K562 (cell line): ENCODE results near the gene HEATR3. TPM values are rescaled to one million over a fixed set of nuclear protein-coding genes. Genes with fewer than 3 reads are reported as not detected.

Experiments used
- ATAC-seq: fragments of 200-7000 bp; cut with Tn5 transposase; 3 replicates; pipeline ENCODE4 v1.9.1; 2020; ENCODE audit warnings: moderate library complexity
- Bru-seq: library from RNA; stranded (reverse); fragments of 400-500 nt; gene quantifications from one replicate; lab custom pipeline; 2021; lab: Mats Ljungman, UMichigan
- BruChase-seq, 2 experiments: library from RNA; stranded (reverse); fragments of 400-500 nt; gene quantifications; one replicate each; lab custom pipeline; 2021; lab: Mats Ljungman, UMichigan
- BruUV-seq: library from RNA; stranded (reverse); fragments of 400-500 nt; replicated peaks from 2 replicates; lab custom pipeline; 2021; lab: Mats Ljungman, UMichigan
- CTCF ChIA-PET: fragments of 300-600 bp; formaldehyde crosslinking; extraction: SDS; loops from one replicate; lab custom pipeline; 2021; ENCODE audit warnings: low intra/inter-chr PET ratio; lab: Yijun Ruan, JAX
- POLR2A ChIA-PET: fragments of 300-600, 350-650 bp; sonication (Branson Sonifier 250); formaldehyde crosslinking; extraction: SDS; loops from one replicate; lab custom pipeline; 2021; ENCODE audit warnings: antibody characterized with exemption, inconsistent platforms; lab: Yijun Ruan, JAX
- DNase-seq, 4 experiments: peaks; one replicate each; pipeline versions ENCODE4 v3.0.0 to v3.0.0-alpha.2; 2011 to 2018; ENCODE audit warnings: low spot score in 3 of 4, mixed read lengths in 3 of 4; ENCODE audit errors: extremely low read depth in 1 of 4
- FAIRE-seq: peaks from 2 replicates; lab custom pipeline; 2011; peaks lifted over from hg19 to GRCh38; lab: Jason Lieb, UNC
- H2AFZ ChIP-seq: 2 replicates; pipeline ENCODE4 v1.6.0; 2011; ENCODE audit warnings: low read depth, low read length, control low read depth, inconsistent platforms
- H3K27ac ChIP-seq: fragments of 200-600 bp; 3 replicates; pipeline ENCODE4 v1.8.0; 2011; ENCODE audit warnings: low read depth, mild to moderate bottlenecking, control low read depth, inconsistent platforms, low read length, moderate library complexity, mixed read lengths; ENCODE audit errors: extremely low read depth
- H3K27me3 ChIP-seq, 2 experiments: fragments of 300-600 bp in 1 of 2; 2 replicates in 1 of 2; 3 replicates in 1 of 2; pipeline versions ENCODE4 v1.6.0 to v1.8.0; 2011; ENCODE audit warnings: inconsistent platforms in 2 of 2, low read length in 2 of 2, mild to moderate bottlenecking in 1 of 2, mixed read lengths in 1 of 2, moderate library complexity in 1 of 2; ENCODE audit not compliant: control insufficient read depth in 2 of 2, insufficient read depth in 2 of 2
- H3K36me3 ChIP-seq: fragments of 300-600 bp; 3 replicates; pipeline ENCODE4 v1.8.0; 2011; ENCODE audit warnings: mild to moderate bottlenecking, low read length, inconsistent platforms; ENCODE audit not compliant: control insufficient read depth, insufficient read depth
- H3K4me1 ChIP-seq, 2 experiments: fragments of 200-600 bp in 1 of 2; replicated peaks in 1 of 2; 2 replicates in 1 of 2; 3 replicates in 1 of 2; pipeline versions ENCODE4 v1.5.1 to v1.8.0; 2011; ENCODE audit warnings: inconsistent platforms in 2 of 2, low read length in 2 of 2, mild to moderate bottlenecking in 1 of 2, mixed read lengths in 1 of 2, moderate library complexity in 1 of 2; ENCODE audit not compliant: control insufficient read depth in 2 of 2, insufficient read depth in 2 of 2
- H3K4me2 ChIP-seq: 2 replicates; pipeline ENCODE4 v1.6.1; 2011; ENCODE audit warnings: low read length, control low read depth, inconsistent platforms, mixed read lengths; ENCODE audit not compliant: insufficient read depth
- H3K4me3 ChIP-seq: fragments of 200-600 bp; sonication (generic), shearing (Covaris generic); 2 replicates; pipeline ENCODE4 v1.5.1; 2016; ENCODE audit warnings: control low read depth, inconsistent platforms
- H3K79me2 ChIP-seq: fragments of 200-600 bp; 3 replicates; pipeline ENCODE4 v1.8.0; 2011; ENCODE audit warnings: low read length, inconsistent platforms; ENCODE audit not compliant: control insufficient read depth, insufficient read depth
- H3K9ac ChIP-seq, 2 experiments: 2 replicates each; pipeline versions ENCODE4 v1.6.0 to v1.6.1; 2011; ENCODE audit warnings: low read depth in 2 of 2, low read length in 2 of 2, control low read depth in 1 of 2, inconsistent platforms in 1 of 2, mild to moderate bottlenecking in 1 of 2, mixed read lengths in 1 of 2; ENCODE audit not compliant: insufficient read depth in 1 of 2
- H3K9me1 ChIP-seq: one replicate; pipeline ENCODE4 v1.6.0; 2011; ENCODE audit warnings: inconsistent platforms, mild to moderate bottlenecking, low read length, moderate library complexity; ENCODE audit not compliant: control insufficient read depth, insufficient read depth
- H3K9me3 ChIP-seq: replicated peaks from 2 replicates; pipeline ENCODE4 v1.5.1; 2011; ENCODE audit warnings: low read depth, low read length, inconsistent platforms; ENCODE audit not compliant: control insufficient read depth, insufficient read depth
- H4K20me1 ChIP-seq: replicated peaks from 2 replicates; pipeline ENCODE4 v1.6.1; 2011; ENCODE audit warnings: low read length, inconsistent platforms, mixed read lengths; ENCODE audit not compliant: control insufficient read depth, insufficient read depth
- CREB5 ChIP-seq: fragments of 250-450 bp; sonication (Bioruptor Pico); IDR thresholded peaks from 2 replicates; pipeline ENCODE4 v1.5.0; 2020; ENCODE audit warnings: mild to moderate bottlenecking
- HBP1 ChIP-seq: fragments of 450-650 bp; formaldehyde crosslinking; IDR thresholded peaks from 2 replicates; pipeline ENCODE4 v1.4.0; 2022; ENCODE audit warnings: missing genetic modification characterization
- JUND ChIP-seq, 2 experiments: IDR thresholded peaks; 2 replicates in 1 of 2; 3 replicates in 1 of 2; pipeline ENCODE4 v1.6.1; 2011; ENCODE audit warnings: borderline replicate concordance in 2 of 2, low read depth in 2 of 2, low read length in 2 of 2, improper control_type of control experiment in 1 of 2, missing biosample characterization in 1 of 2, missing genetic modification characterization in 1 of 2, missing genetic modification reagents in 1 of 2
- MTA3 ChIP-seq: fragments of 450-650 bp; formaldehyde crosslinking; IDR thresholded peaks from 2 replicates; pipeline ENCODE4 v1.6.1; 2017; ENCODE audit warnings: mild to moderate bottlenecking, borderline replicate concordance
- SAP30 ChIP-seq: fragments of 200-600 bp; sonication (generic); IDR thresholded peaks from 2 replicates; pipeline ENCODE4 v1.6.1; 2012; ENCODE audit warnings: borderline replicate concordance, low read depth, mild to moderate bottlenecking, moderate library complexity, low read length, control low read depth, inconsistent platforms; ENCODE audit not compliant: insufficient read depth, poor library complexity, severe bottlenecking
- SIN3B ChIP-seq: fragments of 450-650 bp; IDR thresholded peaks from 2 replicates; pipeline ENCODE4 v1.6.1; 2017; ENCODE audit warnings: low read depth, mild to moderate bottlenecking, moderate library complexity
- XRCC5 ChIP-seq: fragments of 200-400 bp; formaldehyde crosslinking; IDR thresholded peaks from 2 replicates; pipeline ENCODE4 v1.6.1; 2017; ENCODE audit warnings: low read depth, mild to moderate bottlenecking, low read length
- ZNF277 ChIP-seq: fragments of 250-450 bp; sonication (Bioruptor Pico); IDR thresholded peaks from 2 replicates; pipeline ENCODE4 v1.8.0; 2022; ENCODE audit warnings: inconsistent platforms, mild to moderate bottlenecking, moderate library complexity, borderline replicate concordance
- WGBS: fragments of 100-300 bp; shearing (Covaris generic); methylation state at CpG from one replicate; pipeline ENCODE4 v1.1.6; 2016; ENCODE audit warnings: low coverage, mixed read lengths; ENCODE audit not compliant: insufficient coverage; ENCODE audit errors: missing lambda C conversion rate; 5-methylcytosine and 5-hydroxymethylcytosine counted together
- in situ Hi-C: fragments of 300-500 bp; cut with MboI; formaldehyde crosslinking; loops from 4 replicates; pipeline ENCODE4 v1.15.0; 2018; ENCODE audit warnings: inconsistent platforms, mixed read lengths
- intact Hi-C: fragments of 100-400 bp; cut with micrococcal nuclease; formaldehyde crosslinking; loops from 2 replicates; pipeline ENCODE4 v1.14.2; 2022
- long read RNA-seq, 3 experiments: library from polyadenylated mRNA in 2 of 3; library from RNA in 1 of 3; unstranded in 2 of 3; stranded (forward) in 1 of 3; transcript quantifications; one replicate each; pipeline ENCODE4 v2.0.0, GENCODE V29; 2019 to 2022
- polyA minus RNA-seq, 3 experiments: library from RNA; depleted of rRNA, polyadenylated mRNA; stranded (reverse); fragments of >200 nt; gene quantifications; 2 replicates each; pipeline ENCODE4 v1.2.3, GENCODE V29; 2011
- polyA plus RNA-seq, 8 experiments: library from polyadenylated mRNA; depleted of rRNA in 4 of 8; stranded (reverse) in 5 of 8; unstranded in 3 of 8; fragments of >200 nt; fragmentation: Nextera tagmentation in 2 of 8; fragmentation: Illumina TruSeq in 1 of 8; extraction: Ambion mirVana in 2 of 8; extraction: Trizol in 1 of 8; gene quantifications; 2 replicates each; pipeline versions ENCODE4 v1.2.1 to v1.2.3, GENCODE V29; 2011 to 2014; ENCODE audit warnings: inconsistent platforms in 1 of 8, missing spikeins in 1 of 8
- total RNA-seq, 7 experiments: library from RNA; depleted of rRNA in 6 of 7; stranded (reverse); fragments of >200 nt in 6 of 7; fragmentation: Illumina TruSeq in 2 of 7; extraction: Trizol in 2 of 7; gene quantifications; 2 replicates each; pipeline versions ENCODE4 v1.2.1 to v1.2.3, GENCODE V29; 2011 to 2021; ENCODE audit warnings: low replicate concordance in 1 of 7

Gene HEATR3
- 22.3 and 30.6 TPM in 2 replicates for total RNA-seq (2011; cell fraction: chromatin; rRNA removed; ENCODE audit: low replicate concordance)
- total RNA-seq (2011; cell fraction: nucleolus; rRNA removed): 20.1 and 22.7 TPM in 2 replicates
- total RNA-seq (2011; cell fraction: nucleoplasm; rRNA removed): 18.8 and 20.9 TPM in 2 replicates
- 17.8 and 23.6 TPM in 2 replicates for total RNA-seq (2014; rRNA removed)
- 18.8 and 19.0 TPM in 2 replicates for total RNA-seq (2014; rRNA removed; fragmentation: Illumina TruSeq; extraction: Trizol)
- 20.2 and 23.6 TPM in 2 replicates for total RNA-seq (2015; rRNA removed; fragmentation: Illumina TruSeq; extraction: Trizol)
- 18.9 and 19.2 TPM in 2 replicates for total RNA-seq (2021)
- polyA plus RNA-seq (2011; rRNA removed): 21.4 and 23.7 TPM in 2 replicates
- 12.4 and 13.1 TPM in 2 replicates for polyA plus RNA-seq (2011; cell fraction: cytosol; rRNA removed)
- 48.8 and 52.5 TPM in 2 replicates for polyA plus RNA-seq (2011; cell fraction: nucleus; rRNA removed)
- 8.2 and 10.9 TPM in 2 replicates for polyA plus RNA-seq (2012)
- polyA plus RNA-seq (2014; fragmentation: Illumina TruSeq; extraction: Trizol): 16.5 and 30.2 TPM in 2 replicates
- 1 to 10 TPM; 1.7 to 3.7 TPM for polyA plus RNA-seq (2014; fragmentation: Nextera tagmentation; extraction: Ambion mirVana)
- 16.7 and 17.5 TPM in 2 replicates for polyA plus RNA-seq (2014; rRNA removed)
- 16.7 and 22.1 TPM in 2 replicates for polyA minus RNA-seq (2011; rRNA and poly(A)+ RNA removed)
- polyA minus RNA-seq (2011; cell fraction: cytosol; rRNA and poly(A)+ RNA removed): 10.0 and 16.2 TPM in 2 replicates
- polyA minus RNA-seq (2011; cell fraction: nucleus; rRNA and poly(A)+ RNA removed): 19.5 and 21.8 TPM in 2 replicates
- Bru-seq, nascent RNA: percentile 63 among the genes with signal in this experiment
- percentile 61 among the genes with signal in this experiment for BruChase-seq, experiment 1, labeled RNA remaining after a 2-hour chase
- percentile 62 among the genes with signal in this experiment for BruChase-seq, experiment 2, labeled RNA remaining after a 6-hour chase
- long read RNA-seq, experiment 1, transcript HEATR3-201 (15 exons, 3,560 nt): major isoform, 13 of 28 reads
- long read RNA-seq, experiment 1, partial matches to known transcripts: 3 of 28 reads
- long read RNA-seq, experiment 1, other reads (novel, unspliced or antisense): 12 of 28 reads
- long read RNA-seq, experiment 2, partial matches to known transcripts: 9 of 10 reads
- long read RNA-seq, experiment 2, other reads (novel, unspliced or antisense): 0 of 10 reads
- long read RNA-seq, experiment 3, partial matches to known transcripts: 0 of 3 reads
- long read RNA-seq, experiment 3, other reads (novel, unspliced or antisense): 0 of 3 reads

GRCh38 chr16:50065624-50066481 lies at the start of gene HEATR3:
Gene HEATR3, plus strand, starts transcription at chr16:50065970. Its CDS starts 162 bp downstream, at chr16:50066132.
- Histone ChIP-seq H3K9ac (peak within 1 kb of the TSS; percentile 82 to 96), H3K9me1 (no peaks in the 10 kb centered on the region), H3K4me3 (peak within 1 kb of the TSS; percentile 89), H3K27me3 (no peaks in the 10 kb centered on the region), H3K27ac (peak within 1 kb of the TSS; percentile 79), H4K20me1 (peaks cover 8% of the 10 kb centered on the region), H3K9me3 (no peaks in the 10 kb centered on the region), H3K4me1 (peaks cover 16 to 25% of the 10 kb centered on the region in 2 experiments; a peak in 4 of 5 replicates), H3K79me2 (peaks cover 20% of the 10 kb centered on the region), H3K36me3 (peaks cover 22% of the 10 kb centered on the region), H3K4me2 (peak within 1 kb of the TSS; percentile 99), H2AFZ (peak within 1 kb of the TSS; percentile 100)
- ChIA-PET POLR2A (interaction anchor here (0.6 to 1.0 kb wide), 4 partner anchors 28 to 475 kb away, joined by 3 to 4 read pairs (median 3); no protein-coding TSS in a partner anchor), CTCF (interaction anchor here (0.6 kb wide), 1 partner anchor 481 kb away, joined by 3 read pairs; no protein-coding TSS in a partner anchor)
- intact Hi-C loops: loop anchor here (5.0 kb wide), 1 partner anchor 39 kb away; the partner anchor contains the start of gene CNEP1R1
- peak; percentile 95 to 97 (median 96) for DNase-seq
- in situ Hi-C loops: no loop called here
- peak; percentile 81 for FAIRE-seq
- ATAC-seq: peak; percentile 94
- BruUV-seq: no TSS peak
- 2% methylated on average over 65 of the region's 91 CpGs for WGBS
- no peak for TF ChIP-seq HBP1 (CRISPR knock-in tag)
- TF ChIP-seq CREB5 (CRISPR knock-in tag): no peak
- TF ChIP-seq XRCC5: no peak
- peak; percentile 62; the same call in 1 of the 2 replicates for TF ChIP-seq MTA3
- TF ChIP-seq ZNF277: no peak
- peak; percentile 96 for TF ChIP-seq SAP30
- TF ChIP-seq SIN3B: 0 out of 2 replicates have a peak, but pooled peaks have one; percentile 46
- 0 out of 2 replicates have a peak, but pooled peaks have one; percentile 2 for TF ChIP-seq JUND (IDR thresholded peaks at IDR 0.05; ENCODE audit: borderline replicate concordance, low read depth, low read length)
- no peak for TF ChIP-seq JUND (tag; IDR thresholded peaks at IDR 0.05; ENCODE audit: borderline replicate concordance, low read depth, low read length)
